ENCODE results near the gene BAIAP2.

The BAIAP2 gene

DNA sequence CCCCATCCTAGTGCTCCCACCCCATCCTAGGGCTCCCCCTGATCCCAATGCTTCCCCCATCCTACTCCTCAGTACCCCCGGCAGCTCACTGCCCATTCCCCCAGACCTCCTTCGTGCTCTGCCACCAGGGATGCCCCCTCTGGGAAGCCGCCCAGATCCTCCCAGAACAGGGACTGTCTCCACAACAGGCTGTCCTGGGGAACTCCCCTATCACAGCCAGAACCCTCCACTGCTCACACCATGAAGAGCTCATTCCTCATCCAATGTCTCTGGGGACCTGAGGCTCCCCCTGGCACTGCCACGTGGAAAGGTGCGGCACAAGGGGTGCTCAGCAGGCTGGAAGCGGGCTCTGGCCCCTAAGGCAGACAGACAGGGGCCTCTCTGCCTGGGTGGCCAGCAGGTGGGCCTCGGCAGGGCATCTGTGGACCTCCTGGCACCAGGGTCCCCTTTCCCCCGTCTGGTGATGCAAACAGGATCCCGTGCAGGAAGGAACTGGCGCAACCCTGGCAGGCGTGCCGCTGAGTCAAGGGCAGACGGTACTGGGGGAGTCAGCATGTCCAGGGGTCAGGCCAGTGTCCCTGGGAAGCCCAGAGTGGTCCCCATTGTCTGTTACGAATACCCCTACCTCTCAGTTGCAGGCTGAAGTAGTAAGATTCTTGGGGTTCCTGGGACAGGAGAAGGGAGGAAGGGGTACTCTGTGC is 115.6 kb downstream of the BAIAP2 start:
- TF ChIP-seq, protein P1, sequence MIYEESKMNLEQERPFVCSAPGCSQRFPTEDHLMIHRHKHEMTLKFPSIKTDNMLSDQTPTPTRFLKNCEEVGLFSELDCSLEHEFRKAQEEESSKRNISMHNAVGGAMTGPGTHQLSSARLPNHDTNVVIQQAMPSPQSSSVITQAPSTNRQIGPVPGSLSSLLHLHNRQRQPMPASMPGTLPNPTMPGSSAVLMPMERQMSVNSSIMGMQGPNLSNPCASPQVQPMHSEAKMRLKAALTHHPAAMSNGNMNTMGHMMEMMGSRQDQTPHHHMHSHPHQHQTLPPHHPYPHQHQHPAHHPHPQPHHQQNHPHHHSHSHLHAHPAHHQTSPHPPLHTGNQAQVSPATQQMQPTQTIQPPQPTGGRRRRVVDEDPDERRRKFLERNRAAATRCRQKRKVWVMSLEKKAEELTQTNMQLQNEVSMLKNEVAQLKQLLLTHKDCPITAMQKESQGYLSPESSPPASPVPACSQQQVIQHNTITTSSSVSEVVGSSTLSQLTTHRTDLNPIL (CRISPR knock-in tag; IDR thresholded peaks at IDR 0.05; ENCODE audit: low read depth), result no peak
- no peak for TF ChIP-seq ARNTL (CRISPR knock-in tag; IDR thresholded peaks at IDR 0.05; ENCODE audit: borderline replicate concordance, low read depth)
- no peak for ATAC-seq

- no peak for TF ChIP-seq ZFP30 (CRISPR knock-in tag; IDR thresholded peaks at IDR 0.05)
- TF ChIP-seq SNAI2 (CRISPR knock-in tag; IDR thresholded peaks at IDR 0.05), result no peak
- ATAC-seq, result no peak
These were observed 116.3 kb downstream of the BAIAP2 start for GRCh38 chr17:81151278-81151677.

DNA sequence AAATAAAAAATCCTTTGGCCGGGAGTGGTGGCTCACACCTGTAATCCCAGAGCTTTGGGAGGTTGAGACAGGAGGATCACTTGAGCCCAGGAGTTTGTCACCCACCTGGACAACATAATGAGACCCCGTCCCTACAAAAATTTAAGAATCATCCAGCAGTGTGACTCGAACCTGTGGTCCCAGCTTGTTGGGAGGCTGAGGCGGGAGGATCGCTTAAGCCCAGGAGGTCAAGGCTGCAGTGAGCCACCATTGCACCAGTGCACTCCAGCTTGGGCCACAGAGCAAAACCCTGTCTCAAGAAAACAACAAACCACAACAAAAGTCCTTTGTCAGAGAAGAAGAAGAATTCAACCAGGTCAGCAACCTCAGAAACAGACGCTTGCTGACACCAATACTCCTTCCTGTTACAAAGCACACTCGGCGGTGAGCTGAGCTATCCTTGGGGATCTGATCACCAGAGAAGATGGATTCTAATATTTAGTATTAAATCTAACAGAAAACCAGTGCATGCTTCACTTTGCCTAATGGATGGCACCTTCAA is 117.4 kb downstream of the BAIAP2 start:
- TF ChIP-seq RARB (CRISPR knock-in tag; IDR thresholded peaks at IDR 0.05) (no peak), ZNF565 (CRISPR knock-in tag; conservative IDR thresholded peaks at IDR 0.05; ENCODE audit: low read depth) (no peak), OSR1 (CRISPR knock-in tag; IDR thresholded peaks at IDR 0.05) (no peak), ZC3H10 (CRISPR knock-in tag; IDR thresholded peaks at IDR 0.05) (no peak), TCF4 (CRISPR knock-in tag; IDR thresholded peaks at IDR 0.05; ENCODE audit: borderline replicate concordance) (no peak), GLIS3 (CRISPR knock-in tag; IDR thresholded peaks at IDR 0.05) (no peak), CSDC2 (CRISPR knock-in tag; IDR thresholded peaks at IDR 0.05) (no peak), ARNTL (CRISPR knock-in tag; IDR thresholded peaks at IDR 0.05; ENCODE audit: borderline replicate concordance, low read depth) (no peak), ZFP3 (CRISPR knock-in tag; IDR thresholded peaks at IDR 0.05) (no peak), ZFP30 (CRISPR knock-in tag; IDR thresholded peaks at IDR 0.05) (no peak), ESRRG (CRISPR knock-in tag; IDR thresholded peaks at IDR 0.05) (no peak), PPARA (CRISPR knock-in tag; IDR thresholded peaks at IDR 0.05; ENCODE audit: borderline replicate concordance) (no peak), ISL1 (CRISPR knock-in tag; IDR thresholded peaks at IDR 0.05) (no peak), TOX (CRISPR knock-in tag; IDR thresholded peaks at IDR 0.05; ENCODE audit: borderline replicate concordance) (no peak), BACH2 (CRISPR knock-in tag; IDR thresholded peaks at IDR 0.05; ENCODE audit: borderline replicate concordance) (no peak), ZNF70 (CRISPR knock-in tag; IDR thresholded peaks at IDR 0.05) (no peak), PATZ1 (CRISPR knock-in tag; IDR thresholded peaks at IDR 0.05; ENCODE audit: borderline replicate concordance) (no peak), SNAI2 (CRISPR knock-in tag; IDR thresholded peaks at IDR 0.05) (no peak)
- TF ChIP-seq, protein P2, sequence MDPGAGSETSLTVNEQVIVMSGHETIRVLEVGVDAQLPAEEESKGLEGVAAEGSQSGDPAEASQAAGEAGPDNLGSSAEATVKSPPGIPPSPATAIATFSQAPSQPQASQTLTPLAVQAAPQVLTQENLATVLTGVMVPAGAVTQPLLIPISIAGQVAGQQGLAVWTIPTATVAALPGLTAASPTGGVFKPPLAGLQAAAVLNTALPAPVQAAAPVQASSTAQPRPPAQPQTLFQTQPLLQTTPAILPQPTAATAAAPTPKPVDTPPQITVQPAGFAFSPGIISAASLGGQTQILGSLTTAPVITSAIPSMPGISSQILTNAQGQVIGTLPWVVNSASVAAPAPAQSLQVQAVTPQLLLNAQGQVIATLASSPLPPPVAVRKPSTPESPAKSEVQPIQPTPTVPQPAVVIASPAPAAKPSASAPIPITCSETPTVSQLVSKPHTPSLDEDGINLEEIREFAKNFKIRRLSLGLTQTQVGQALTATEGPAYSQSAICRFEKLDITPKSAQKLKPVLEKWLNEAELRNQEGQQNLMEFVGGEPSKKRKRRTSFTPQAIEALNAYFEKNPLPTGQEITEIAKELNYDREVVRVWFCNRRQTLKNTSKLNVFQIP (CRISPR knock-in tag; IDR thresholded peaks at IDR 0.05; ENCODE audit: borderline replicate concordance, low read depth), result no peak
- ATAC-seq, result no peak

DNA sequence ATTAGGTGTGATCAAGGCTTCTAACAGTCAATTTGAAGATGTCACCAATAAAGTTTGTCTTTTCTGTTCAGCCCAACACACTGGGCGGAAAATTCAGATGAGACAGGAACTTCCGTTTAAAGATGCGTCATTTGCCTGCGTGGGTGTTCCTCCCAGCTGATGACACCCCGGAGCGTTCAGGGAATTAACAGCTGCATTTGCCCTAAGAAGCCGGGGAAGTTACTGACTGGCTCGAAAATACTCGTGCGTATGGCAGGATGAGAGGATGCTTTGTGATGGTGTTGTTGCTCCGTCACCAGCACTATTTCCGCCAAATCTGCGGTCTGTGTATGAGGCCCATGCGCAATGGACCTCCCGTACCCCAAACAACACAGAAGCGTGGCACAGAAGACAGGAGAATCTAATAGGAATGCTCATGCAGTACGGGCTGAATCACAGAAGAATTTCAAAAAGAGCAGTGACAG is 118.4 kb downstream of the BAIAP2 start:
- ATAC-seq, result no peak

More for the DNA sequence above, 118.4 kb downstream of the BAIAP2 start:
- TF ChIP-seq GLIS3 (CRISPR knock-in tag; IDR thresholded peaks at IDR 0.05) (no peak), PPARA (CRISPR knock-in tag; IDR thresholded peaks at IDR 0.05; ENCODE audit: borderline replicate concordance) (no peak), ISL1 (CRISPR knock-in tag; IDR thresholded peaks at IDR 0.05) (no peak), TSHZ2 (CRISPR knock-in tag; IDR thresholded peaks at IDR 0.05) (no peak), ZNF8 (CRISPR knock-in tag; IDR thresholded peaks at IDR 0.05) (no peak), CSRNP3 (CRISPR knock-in tag; IDR thresholded peaks at IDR 0.05) (no peak), CSDC2 (CRISPR knock-in tag; IDR thresholded peaks at IDR 0.05) (no peak)
